ENCODE measurements around the gene KRTAP10-2. TPM values are rescaled to one million over a fixed set of nuclear protein-coding genes. Genes with fewer than 3 reads are reported as not detected.

KRTAP10-2 gene
- total and polyA plus RNA-seq, 2 of the 4 experiments (the other 2 are of a cell fraction): not detected

- dilution Hi-C loops (cut with HindIII; ENCODE audit: low sequenced_read_pairs, unreplicated experiment) (no loop called here), intact Hi-C loops (cut with micrococcal nuclease) (no loop called here), in situ Hi-C loops (cut with MboI; ENCODE audit: low sequenced_read_pairs) (no loop called here)
- ChIA-PET POLR2A (ENCODE audit: unreplicated experiment) (no interaction called here), CTCF (no interaction called here)
- Histone ChIP-seq H3K56ac (ENCODE audit: extremely low read depth, insufficient read depth, low read length) (no peak overlapping the region), H3K18ac (ENCODE audit: low read depth, low read length) (no peak overlapping the region), H2AFZ (replicated peaks; ENCODE audit: low read length, poor library complexity) (no peak overlapping the region), H4K5ac (ENCODE audit: low read depth, low read length) (no peak overlapping the region), H3K14ac (replicated peaks; ENCODE audit: low read depth, low read length) (no peak overlapping the region), H3K4me3 (ENCODE audit: insufficient read depth, low read depth, low read length) (no peak overlapping the region), H3K4me1 (ENCODE audit: control insufficient read depth, insufficient read depth, low read length) (no peaks in the 10 kb centered on the region), H4K20me1 (ENCODE audit: insufficient read depth, low read length) (no peaks in the 10 kb centered on the region), H3K4me2 (ENCODE audit: low read depth, low read length) (no peak overlapping the region), H2BK120ac (ENCODE audit: low read depth, low read length) (no peak overlapping the region), H3K9ac (ENCODE audit: low read depth, low read length) (no peak overlapping the region), H3K36me3 (ENCODE audit: control insufficient read depth, insufficient read depth, low read length) (no peaks in the 10 kb centered on the region), H2BK15ac (ENCODE audit: low read depth, low read length) (no peak overlapping the region), H3K79me1 (ENCODE audit: low read depth in 1 of 2, low read length in 2 of 2) (no peaks in the 10 kb centered on the region), H3K27ac (ENCODE audit: insufficient read depth, low read length) (no peak overlapping the region), H3K27me3 (ENCODE audit: control insufficient read depth, insufficient read depth, low read length) (peaks cover 3% of the 10 kb centered on the region; the same call in 1 of the 2 replicates), H2BK20ac (ENCODE audit: low read depth, low read length) (no peak overlapping the region), H3K9me1 (ENCODE audit: insufficient read depth, low read length) (no peaks in the 10 kb centered on the region), H2BK5ac (ENCODE audit: low read depth, low read length, poor library complexity, severe bottlenecking) (no peak overlapping the region), H4K8ac (ENCODE audit: low read depth in 2 of 2, low read length in 2 of 2) (no peak overlapping the region), H3K23ac (ENCODE audit: low read depth, low read length) (no peak overlapping the region), H2AK5ac (ENCODE audit: low read depth, low read length) (no peak overlapping the region), H3K9me3 (ENCODE audit: control insufficient read depth, insufficient read depth, low read length) (peaks cover 4% of the 10 kb centered on the region), H2AK9ac (replicated peaks; ENCODE audit: low read depth, low read length, poor library complexity) (no peak overlapping the region), H3K4ac (ENCODE audit: low read depth, low read length) (no peak overlapping the region), H4K91ac (ENCODE audit: insufficient read depth, low read depth, low read length) (no peak overlapping the region)
- no TSS peak for BruUV-seq (replicated peaks)
- no peak for TF ChIP-seq USF2 (IDR thresholded peaks at IDR 0.05; ENCODE audit: low read depth, low read length)
- WGBS, 2 experiments (ENCODE audit: extremely low coverage in 2 of 2, insufficient read length in 1 of 2): no CpG with 5 or more reads among the region's 4 CpGs
- DNase-seq (no peak), ATAC-seq (ENCODE audit: low read depth) (no peak)
These were observed 20.0 kb upstream of the KRTAP10-2 start for GRCh38 chr21:44571296-44571695.

Measured in IMR-90 (cell line).